HEK293T (cell line): ENCODE results near the gene POLR3GL.

Experiments used
- ARNT ChIP-seq: fragments of 450-650 bp; IDR thresholded peaks from 2 replicates; pipeline ENCODE4 v1.6.1; 2017; ENCODE audit warnings: mild to moderate bottlenecking
- BHLHE40 ChIP-seq: fragments of 450-650 bp; IDR thresholded peaks from 2 replicates; pipeline ENCODE4 v1.6.1; 2016; ENCODE audit warnings: mild to moderate bottlenecking, moderate library complexity, borderline replicate concordance
- CTBP1 ChIP-seq: fragments of 450-650 bp; IDR thresholded peaks from 2 replicates; pipeline ENCODE4 v1.6.1; 2016; ENCODE audit warnings: borderline replicate concordance
- FOXA1 ChIP-seq: fragments of 450-650 bp; IDR thresholded peaks from 2 replicates; pipeline ENCODE4 v1.6.1; 2016; ENCODE audit warnings: mild to moderate bottlenecking
- HDGF ChIP-seq: fragments of 450-650 bp; IDR thresholded peaks from 2 replicates; pipeline ENCODE4 v1.6.1; 2017; ENCODE audit warnings: antibody characterized with exemption, borderline replicate concordance
- LEF1 ChIP-seq: fragments of 450-650 bp; IDR thresholded peaks from 2 replicates; pipeline ENCODE4 v1.6.1; 2017; ENCODE audit warnings: mild to moderate bottlenecking, borderline replicate concordance
- PKNOX1 ChIP-seq: fragments of 450-650 bp; IDR thresholded peaks from 2 replicates; pipeline ENCODE4 v1.6.1; 2016
- SP1 ChIP-seq: fragments of 450-650 bp; IDR thresholded peaks from 2 replicates; pipeline ENCODE4 v1.6.1; 2017
- SUZ12 ChIP-seq: fragments of 450-650 bp; IDR thresholded peaks from 2 replicates; pipeline ENCODE4 v1.6.1; 2016; ENCODE audit warnings: mild to moderate bottlenecking
- TARDBP ChIP-seq: fragments of 450-650 bp; IDR thresholded peaks from 2 replicates; pipeline ENCODE4 v1.6.1; 2016

- TF ChIP-seq FOXA1 (no peak), BHLHE40 (no peak), TARDBP (no peak), ARNT (no peak), HDGF (no peak), SP1 (no peak), PKNOX1 (no peak), SUZ12 (no peak), LEF1 (no peak), CTBP1 (no peak)
These were observed 21.3 kb downstream of the POLR3GL start for GRCh38 chr1:145985502-145986439.
